Measurements from ENCODE around the gene TRIM2. TPM values are rescaled to one million over a fixed set of nuclear protein-coding genes. Genes with fewer than 3 reads are reported as not detected.

The TRIM2 gene
- total RNA-seq, 1 donor from 2014 or later, result 83.1 TPM

DNA sequence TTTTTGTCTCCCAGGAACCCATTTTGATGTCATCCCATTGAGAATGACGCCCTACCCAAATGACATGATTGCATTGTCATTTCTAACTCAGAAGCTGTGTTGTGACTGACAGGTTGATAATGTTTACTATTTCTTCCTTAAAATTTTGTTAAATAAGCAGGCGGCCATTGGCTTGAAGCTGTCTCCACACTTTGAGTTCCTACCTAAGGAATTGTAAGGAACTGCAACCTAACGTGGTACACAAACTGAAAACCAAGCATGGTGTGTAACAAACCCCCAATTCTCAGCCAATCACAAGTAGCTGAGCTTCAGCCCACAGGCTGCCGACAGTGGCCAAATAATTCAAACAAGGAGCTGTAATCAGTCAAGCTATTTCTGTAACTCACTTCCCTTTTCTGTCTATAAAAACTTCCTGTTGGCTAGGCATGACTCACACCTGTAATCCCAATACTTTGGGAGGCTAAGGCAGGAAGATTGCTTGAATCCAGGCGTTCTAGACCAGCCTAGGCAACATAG, 137.4 kb downstream of the TRIM2 start:
- no peak for DNase-seq (ENCODE audit: extremely low spot score, unreplicated experiment)
- H3K9me3 Mint-ChIP-seq, result no peaks in the 10 kb centered on the region
- peaks cover 4% of the 10 kb centered on the region for H3K27me3 Mint-ChIP-seq
- H3K4me1 Mint-ChIP-seq (ENCODE audit: unreplicated experiment), result peaks cover 2% of the 10 kb centered on the region
- H3K27ac Mint-ChIP-seq, result peak overlapping the region; percentile 30
- peaks cover 3% of the 10 kb centered on the region for H3K36me3 Mint-ChIP-seq
- H3K4me3 Mint-ChIP-seq, result no peak overlapping the region
- TF ChIP-seq CTCF (conservative IDR thresholded peaks at IDR 0.05), result no peak

DNA sequence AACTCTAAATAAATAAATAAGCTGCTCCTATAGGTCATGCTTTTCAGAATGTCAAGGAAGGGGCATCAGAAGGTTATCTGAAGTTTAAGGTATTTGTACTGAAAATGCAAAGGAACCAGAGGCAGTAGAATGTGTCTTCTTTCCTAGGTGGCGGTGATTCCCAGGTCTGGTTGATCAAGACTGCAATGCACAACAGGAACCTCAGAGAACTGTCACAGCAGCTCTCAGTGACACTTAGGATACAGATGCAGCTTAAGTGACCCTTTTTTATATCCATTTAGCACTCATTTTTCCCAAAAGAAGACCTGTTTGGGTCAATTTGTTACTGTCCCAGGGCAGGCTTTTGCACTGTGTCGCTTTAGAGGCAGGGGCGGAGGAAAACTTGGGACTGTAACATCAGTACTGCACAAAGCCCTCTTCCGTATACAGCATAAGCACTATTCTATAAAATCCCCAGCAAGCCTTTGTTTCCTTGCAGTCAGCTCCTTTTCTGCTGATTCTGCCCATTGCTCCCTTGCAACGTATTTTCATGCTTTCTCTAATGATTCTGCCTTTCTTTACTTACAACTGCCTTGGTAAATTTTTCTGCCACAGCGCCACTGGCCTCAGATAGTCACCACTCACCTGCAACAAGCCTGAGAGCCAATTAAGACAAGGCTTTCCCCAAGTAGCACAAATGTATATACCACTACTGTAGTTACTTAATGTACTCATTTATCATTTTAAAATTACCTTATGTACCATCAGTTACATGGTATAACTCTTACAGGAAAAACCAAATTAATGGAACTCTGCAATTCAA, 138.7 kb downstream of the TRIM2 start:
- H3K27me3 Mint-ChIP-seq, result peaks cover 4% of the 10 kb centered on the region
- peaks cover 2% of the 10 kb centered on the region for H3K36me3 Mint-ChIP-seq
- peaks cover 16% of the 10 kb centered on the region for H3K4me1 Mint-ChIP-seq (ENCODE audit: unreplicated experiment)
- H3K9me3 Mint-ChIP-seq, result no peaks in the 10 kb centered on the region
- no peak for TF ChIP-seq CTCF (conservative IDR thresholded peaks at IDR 0.05)
- no peak overlapping the region for H3K27ac Mint-ChIP-seq
- H3K4me3 Mint-ChIP-seq, result peak overlapping the region; percentile 74
- DNase-seq (ENCODE audit: extremely low spot score, unreplicated experiment), result no peak

GRCh38 chr4:153344131-153345011, 140.1 kb downstream of the TRIM2 start, which contains the start of gene MND1:
TSS of gene MND1 (plus strand) at chr4:153344688. CDS start at chr4:153344738, 50 bp downstream.
- H3K27ac Mint-ChIP-seq, result peak within 1 kb of the TSS; percentile 86
- H3K36me3 Mint-ChIP-seq, result peaks cover 5% of the 10 kb centered on the region
- H3K9me3 Mint-ChIP-seq, result no peaks in the 10 kb centered on the region
- peaks cover 20% of the 10 kb centered on the region for H3K4me1 Mint-ChIP-seq (ENCODE audit: unreplicated experiment)
- H3K4me3 Mint-ChIP-seq, result peak within 1 kb of the TSS; percentile 97
- peak; percentile 96 for DNase-seq (ENCODE audit: extremely low spot score, unreplicated experiment)
- H3K27me3 Mint-ChIP-seq, result peaks cover 4% of the 10 kb centered on the region
- peak; percentile 98 for TF ChIP-seq CTCF (conservative IDR thresholded peaks at IDR 0.05)

DNA sequence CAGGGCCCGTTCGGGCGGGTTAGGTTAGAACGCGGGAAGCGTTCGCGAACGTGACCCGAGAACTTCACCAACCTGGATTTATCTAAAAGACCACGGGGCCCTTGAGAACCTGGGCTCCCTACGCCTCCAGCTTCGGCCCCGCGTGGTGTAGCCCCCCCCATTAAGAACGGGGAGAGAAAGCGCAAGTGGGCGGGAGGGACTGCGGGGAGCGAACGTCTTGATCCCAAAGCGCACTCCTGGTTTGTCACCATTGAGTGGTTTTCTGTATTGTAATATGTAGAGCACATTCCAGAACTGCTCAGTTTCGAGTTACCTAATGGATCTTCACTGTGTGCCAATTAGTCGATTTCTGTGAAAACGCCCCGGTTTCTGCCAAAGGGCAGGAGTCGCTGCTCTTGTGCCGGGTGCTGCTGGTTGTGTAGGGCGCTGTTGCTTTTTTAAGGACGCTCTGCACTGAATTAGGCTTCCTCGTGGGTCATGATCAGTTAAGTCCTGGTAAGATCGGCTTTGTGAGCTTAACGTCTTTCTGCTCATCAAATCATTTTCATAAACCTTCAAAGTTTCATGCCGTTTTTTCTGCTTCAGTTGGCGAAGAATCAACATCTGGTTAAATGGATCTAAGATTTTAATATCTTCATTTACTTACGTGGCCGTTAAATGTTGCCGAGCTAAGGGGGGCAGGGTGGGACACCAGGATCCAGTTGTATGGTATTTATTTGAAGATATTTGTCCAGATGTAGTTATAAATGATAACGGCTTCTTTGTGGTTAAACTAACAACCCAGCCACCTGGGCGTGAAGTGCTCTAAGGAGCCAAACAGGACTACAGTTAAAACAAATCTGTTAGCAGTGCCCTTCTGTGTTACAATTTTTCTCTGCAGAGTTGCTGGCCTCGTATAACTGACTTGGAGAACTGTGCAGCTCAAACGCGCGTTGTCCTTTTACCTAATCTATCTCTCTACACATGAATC, 141.1 kb downstream of the TRIM2 start:
- peaks cover 10% of the 10 kb centered on the region for H3K36me3 Mint-ChIP-seq
- peak overlapping the region; percentile 86 for H3K27ac Mint-ChIP-seq
- TF ChIP-seq CTCF (conservative IDR thresholded peaks at IDR 0.05), result no peak
- no peak for DNase-seq (ENCODE audit: extremely low spot score, unreplicated experiment)
- peaks cover 20% of the 10 kb centered on the region for H3K4me1 Mint-ChIP-seq (ENCODE audit: unreplicated experiment)
- H3K9me3 Mint-ChIP-seq, result no peaks in the 10 kb centered on the region
- H3K27me3 Mint-ChIP-seq, result peaks cover 4% of the 10 kb centered on the region
- H3K4me3 Mint-ChIP-seq, result peak overlapping the region; percentile 97

DNA sequence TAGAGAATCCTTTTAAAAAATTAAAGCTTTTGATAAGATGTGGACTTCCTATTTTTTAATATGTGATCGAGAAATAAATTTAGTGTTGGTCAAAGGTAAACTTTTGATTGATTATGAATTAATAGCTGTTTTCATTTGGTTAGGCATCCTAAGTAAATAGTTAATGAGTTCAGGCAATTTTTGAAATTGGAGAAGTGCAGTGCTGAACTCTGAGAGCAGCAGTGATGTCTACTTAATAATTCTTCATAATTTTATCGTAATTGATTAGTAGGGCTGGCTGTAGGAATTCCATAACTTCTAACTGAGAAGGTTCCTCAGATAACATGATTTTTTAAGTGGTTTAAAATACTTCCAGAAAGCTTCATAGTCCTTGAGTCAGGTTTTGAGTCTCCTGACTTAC, 141.8 kb downstream of the TRIM2 start:
- Mint-ChIP-seq H3K4me1 (ENCODE audit: unreplicated experiment) (peaks cover 20% of the 10 kb centered on the region), H3K4me3 (peak overlapping the region; percentile 97), H3K27me3 (peaks cover 4% of the 10 kb centered on the region), H3K9me3 (no peaks in the 10 kb centered on the region), H3K36me3 (peaks cover 10% of the 10 kb centered on the region), H3K27ac (no peak overlapping the region)
- TF ChIP-seq CTCF (conservative IDR thresholded peaks at IDR 0.05), result no peak
- no peak for DNase-seq (ENCODE audit: extremely low spot score, unreplicated experiment)
